H1 (cell line): Measurements from ENCODE around the gene RGS14. TPM values are rescaled to one million over a fixed set of nuclear protein-coding genes. Genes with fewer than 3 reads are reported as not detected.

Experiments used
- CTCF ChIA-PET: fragments of 300-600 bp; sonication (Branson Sonifier 250); formaldehyde crosslinking; loops from one replicate; lab custom pipeline; 2021; ENCODE audit not compliant: partially characterized antibody; lab: Charles Lee
- POLR2A ChIA-PET: fragments of 300-600 bp; sonication (Branson Sonifier 250); formaldehyde crosslinking; loops from one replicate; lab custom pipeline; 2021; ENCODE audit warnings: inconsistent platforms; ENCODE audit not compliant: partially characterized antibody; lab: Charles Lee
- DNase-seq, 2 experiments: peaks; one replicate each; pipeline versions ENCODE4 v3.0.0 to v3.0.0-alpha.2; 2010 to 2022; ENCODE audit warnings: low spot score in 2 of 2, low read depth in 1 of 2, mixed read lengths in 1 of 2
- FAIRE-seq: peaks from 2 replicates; lab custom pipeline; 2011; peaks lifted over from hg19 to GRCh38; lab: Jason Lieb, UNC
- H2AFZ ChIP-seq: 2 replicates; pipeline ENCODE4 v1.8.1; 2012; ENCODE audit warnings: low read length, inconsistent platforms
- H2AK5ac ChIP-seq: 2 replicates; pipeline ENCODE4 v1.6.1; 2013; ENCODE audit warnings: low read depth, low read length
- H2BK120ac ChIP-seq: replicated peaks from 2 replicates; pipeline ENCODE3; 2013; ENCODE audit warnings: low read depth, low read length, inconsistent platforms
- H2BK12ac ChIP-seq: 2 replicates; pipeline ENCODE4 v1.6.1; 2013; ENCODE audit warnings: low read depth, low read length
- H2BK15ac ChIP-seq: 2 replicates; pipeline ENCODE4 v1.6.1; 2013; ENCODE audit warnings: low read length
- H2BK20ac ChIP-seq: 2 replicates; pipeline ENCODE4 v1.6.1; 2013; ENCODE audit warnings: low read length
- H2BK5ac ChIP-seq: 2 replicates; pipeline ENCODE4 v1.6.1; 2013; ENCODE audit warnings: low read depth, low read length
- H3K14ac ChIP-seq: 2 replicates; pipeline ENCODE4 v1.6.1; 2013; ENCODE audit warnings: inconsistent platforms; ENCODE audit not compliant: insufficient read length
- H3K18ac ChIP-seq: 2 replicates; pipeline ENCODE4 v1.6.1; 2013; ENCODE audit warnings: low read length; ENCODE audit errors: extremely low read depth
- H3K23ac ChIP-seq: 2 replicates; pipeline ENCODE4 v1.6.1; 2013; ENCODE audit warnings: inconsistent platforms; ENCODE audit not compliant: insufficient read length
- H3K23me2 ChIP-seq: 2 replicates; pipeline ENCODE4 v1.6.1; 2013; ENCODE audit warnings: low read depth, low read length
- H3K27ac ChIP-seq: 2 replicates; pipeline ENCODE4 v1.6.1; 2011; ENCODE audit warnings: low read depth, low read length, inconsistent platforms
- H3K27me3 ChIP-seq, 4 experiments: replicated peaks in 1 of 4; 1 replicate in 1 of 4; 2 replicates in 3 of 4; pipeline versions ENCODE4 v1.6.1 to v1.8.1; 2011 to 2013; ENCODE audit warnings: low read length in 3 of 4, mild to moderate bottlenecking in 3 of 4, inconsistent platforms in 2 of 4, mixed read lengths in 2 of 4, moderate library complexity in 1 of 4; ENCODE audit not compliant: control insufficient read depth in 3 of 4, insufficient read depth in 3 of 4; ENCODE audit errors: extremely low read depth in 1 of 4
- H3K36me3 ChIP-seq, 4 experiments: 2 replicates each; pipeline versions ENCODE4 v1.6.1 to v1.8.1; 2011 to 2013; ENCODE audit warnings: mild to moderate bottlenecking in 4 of 4, low read length in 3 of 4, moderate library complexity in 2 of 4, control low read depth in 1 of 4, inconsistent platforms in 1 of 4; ENCODE audit not compliant: insufficient read depth in 4 of 4, control insufficient read depth in 2 of 4
- H3K4ac ChIP-seq: replicated peaks from 2 replicates; pipeline ENCODE3; 2013; ENCODE audit warnings: low read length, low read depth, mixed read lengths, inconsistent platforms; ENCODE audit not compliant: insufficient read length
- H3K4me1 ChIP-seq, 4 experiments: replicated peaks in 1 of 4; 1 replicate in 1 of 4; 2 replicates in 3 of 4; pipeline versions ENCODE4 v1.6.1 to v1.8.1; 2011 to 2013; ENCODE audit warnings: low read length in 3 of 4, inconsistent platforms in 2 of 4, mixed read lengths in 1 of 4; ENCODE audit not compliant: insufficient read depth in 4 of 4, control insufficient read depth in 3 of 4
- H3K4me2 ChIP-seq, 2 experiments: 2 replicates each; pipeline versions ENCODE4 v1.6.1 to v1.8.1; 2011 to 2013; ENCODE audit warnings: low read depth in 2 of 2, low read length in 2 of 2, control low read depth in 1 of 2, inconsistent platforms in 1 of 2, mild to moderate bottlenecking in 1 of 2; ENCODE audit not compliant: insufficient read depth in 1 of 2
- H3K4me3 ChIP-seq, 4 experiments: fragments of 200-600, 300-600 bp in 1 of 4; sonication (generic), shearing (Covaris generic), sonication (Bioruptor Twin) in 1 of 4; 2 replicates each; pipeline versions ENCODE4 v1.5.1 to v1.8.1; 2011 to 2016; ENCODE audit warnings: low read length in 4 of 4, low read depth in 3 of 4, control low read depth in 2 of 4, inconsistent platforms in 2 of 4, mild to moderate bottlenecking in 2 of 4, mixed read lengths in 1 of 4, moderate library complexity in 1 of 4; ENCODE audit not compliant: insufficient read depth in 2 of 4; ENCODE audit errors: extremely low read depth in 1 of 4
- H3K56ac ChIP-seq: replicated peaks from 2 replicates; pipeline ENCODE3; 2013; ENCODE audit warnings: low read depth, mild to moderate bottlenecking, mixed read lengths, low read length, inconsistent platforms; ENCODE audit not compliant: insufficient read length
- H3K79me1 ChIP-seq: 2 replicates; pipeline ENCODE4 v1.6.1; 2013; ENCODE audit warnings: low read depth, low read length, control low read depth
- H3K79me2 ChIP-seq, 2 experiments: 2 replicates each; pipeline versions ENCODE4 v1.6.1 to v1.8.1; 2012 to 2013; ENCODE audit warnings: low read length in 2 of 2, mild to moderate bottlenecking in 2 of 2, inconsistent platforms in 1 of 2; ENCODE audit not compliant: insufficient read depth in 2 of 2, control insufficient read depth in 1 of 2
- H3K9ac ChIP-seq, 4 experiments: replicated peaks in 1 of 4; 1 replicate in 1 of 4; 2 replicates in 3 of 4; pipeline versions ENCODE4 v1.6.1 to v1.8.1; 2011 to 2013; ENCODE audit warnings: low read depth in 3 of 4, low read length in 3 of 4, control low read depth in 2 of 4, mild to moderate bottlenecking in 2 of 4, moderate library complexity in 2 of 4, inconsistent platforms in 1 of 4; ENCODE audit errors: extremely low read depth in 1 of 4
- H3K9me3 ChIP-seq, 2 experiments: 2 replicates each; pipeline versions ENCODE4 v1.6.1 to v1.8.1; 2012 to 2013; ENCODE audit warnings: mild to moderate bottlenecking in 2 of 2, moderate library complexity in 2 of 2, control low read depth in 1 of 2, inconsistent platforms in 1 of 2, low read depth in 1 of 2, low read length in 1 of 2, mixed read lengths in 1 of 2; ENCODE audit not compliant: insufficient read depth in 2 of 2
- H4K20me1 ChIP-seq, 2 experiments: replicated peaks in 1 of 2; 2 replicates each; pipeline versions ENCODE3 to v1.8.1; 2011 to 2013; ENCODE audit warnings: inconsistent platforms in 2 of 2, low read length in 2 of 2, mild to moderate bottlenecking in 1 of 2; ENCODE audit not compliant: insufficient read depth in 2 of 2, control insufficient read depth in 1 of 2
- H4K5ac ChIP-seq: 2 replicates; pipeline ENCODE4 v1.6.1; 2013; ENCODE audit warnings: low read length, low read depth, mixed read lengths, inconsistent platforms; ENCODE audit not compliant: insufficient read length
- H4K8ac ChIP-seq: 2 replicates; pipeline ENCODE4 v1.8.0; 2013; ENCODE audit warnings: mild to moderate bottlenecking, moderate library complexity, low read length, inconsistent platforms; ENCODE audit not compliant: insufficient read depth; ENCODE audit errors: extremely low read depth
- H4K91ac ChIP-seq: replicated peaks from 2 replicates; pipeline ENCODE3; 2013; ENCODE audit warnings: low read length, mixed read lengths, inconsistent platforms; ENCODE audit not compliant: insufficient read length
- BCL11A ChIP-seq, 2 experiments: IDR thresholded peaks; one replicate each; pipeline ENCODE4 v1.6.1; 2011; ENCODE audit warnings: low read depth in 2 of 2, low read length in 2 of 2, mild to moderate bottlenecking in 2 of 2
- EGR1 ChIP-seq: IDR thresholded peaks from 2 replicates; pipeline ENCODE4 v1.6.1; 2011; ENCODE audit warnings: low read depth, low read length, borderline replicate concordance
- FOSL1 ChIP-seq: IDR thresholded peaks from 2 replicates; pipeline ENCODE4 v1.6.1; 2011; ENCODE audit warnings: mild to moderate bottlenecking, low read depth, low read length, moderate library complexity; ENCODE audit not compliant: insufficient read depth
- RFX5 ChIP-seq: IDR thresholded peaks from 2 replicates; pipeline ENCODE4 v1.6.1; 2011; ENCODE audit warnings: low read depth, low read length, improper control_type of control experiment, borderline replicate concordance
- RXRA ChIP-seq: IDR thresholded peaks from 2 replicates; pipeline ENCODE4 v1.6.1; 2011; ENCODE audit warnings: low read depth, mild to moderate bottlenecking, low read length, moderate library complexity; ENCODE audit not compliant: insufficient read depth
- SAP30 ChIP-seq: fragments of 300-600 bp; sonication (generic); IDR thresholded peaks from 2 replicates; pipeline ENCODE4 v1.7.1; 2012; ENCODE audit warnings: low read length, moderate library complexity, mild to moderate bottlenecking, inconsistent platforms; ENCODE audit not compliant: insufficient read depth, insufficient replicate concordance
- SIN3A ChIP-seq, 2 experiments: IDR thresholded peaks in 1 of 2; conservative IDR thresholded peaks in 1 of 2; 2 replicates each; pipeline ENCODE4 v1.6.1; 2011 to 2012; ENCODE audit warnings: low read length in 2 of 2, improper control_type of control experiment in 1 of 2, low read depth in 1 of 2, mild to moderate bottlenecking in 1 of 2
- SP1 ChIP-seq: IDR thresholded peaks from 2 replicates; pipeline ENCODE4 v1.6.1; 2011; ENCODE audit warnings: low read depth, low read length
- TBP ChIP-seq: IDR thresholded peaks from 2 replicates; pipeline ENCODE4 v1.6.1; 2011; ENCODE audit warnings: low read depth, low read length, improper control_type of control experiment
- TCF12 ChIP-seq: IDR thresholded peaks from 2 replicates; pipeline ENCODE4 v1.6.1; 2011; ENCODE audit warnings: low read depth, mild to moderate bottlenecking, low read length
- YY1 ChIP-seq: IDR thresholded peaks from 2 replicates; pipeline ENCODE4 v1.6.1; 2011; ENCODE audit warnings: low read depth, mild to moderate bottlenecking, low read length
- WGBS, 2 experiments: shearing (Covaris generic) in 1 of 2; methylation state at CpG; one replicate each; pipeline versions ENCODE4 v1.1.6 to v1.1.7; 2013 to 2015; ENCODE audit warnings: low lambda C conversion rate in 2 of 2, mixed read lengths in 2 of 2, inconsistent platforms in 1 of 2, low coverage in 1 of 2, missing lambda C conversion rate in 1 of 2; ENCODE audit not compliant: insufficient replicate concordance in 2 of 2, insufficient coverage in 1 of 2, insufficient read length in 1 of 2; ENCODE audit errors: extremely low coverage in 1 of 2, missing lambda C conversion rate in 1 of 2; 5-methylcytosine and 5-hydroxymethylcytosine counted together
- polyA plus RNA-seq, 7 experiments: library from polyadenylated mRNA; depleted of rRNA in 3 of 7; stranded (reverse) in 5 of 7; unstranded in 2 of 7; fragments of >200 nt in 5 of 7; fragments of 200-250 nt in 2 of 7; gene quantifications; 1 replicate in 5 of 7; 2 replicates in 1 of 7; 4 replicates in 1 of 7; pipeline versions ENCODE4 v1.2.1 to v1.2.3, GENCODE V29; 2011 to 2013; ENCODE audit warnings: missing spikeins in 2 of 7, mixed read lengths in 2 of 7
- total RNA-seq: library from RNA; stranded (reverse); fragmentation: NEBNext Ultra II Directional; extraction: Animal tissue kit (Norgen Biotek cat#: 25700); gene quantifications from 2 replicates; pipeline ENCODE4 v1.2.1, GENCODE V29; 2021
- TF ChIP-seq, protein P1 (sequence below): IDR thresholded peaks from 2 replicates; pipeline ENCODE4 v1.6.1; 2012; ENCODE audit warnings: inconsistent platforms

RGS14 gene
- total and polyA plus RNA-seq, 2 of the 8 experiments (the other 6 are each of a cell fraction or from before 2014, with no cell fraction given), result 24.4 to 46.1 TPM

DNA sequence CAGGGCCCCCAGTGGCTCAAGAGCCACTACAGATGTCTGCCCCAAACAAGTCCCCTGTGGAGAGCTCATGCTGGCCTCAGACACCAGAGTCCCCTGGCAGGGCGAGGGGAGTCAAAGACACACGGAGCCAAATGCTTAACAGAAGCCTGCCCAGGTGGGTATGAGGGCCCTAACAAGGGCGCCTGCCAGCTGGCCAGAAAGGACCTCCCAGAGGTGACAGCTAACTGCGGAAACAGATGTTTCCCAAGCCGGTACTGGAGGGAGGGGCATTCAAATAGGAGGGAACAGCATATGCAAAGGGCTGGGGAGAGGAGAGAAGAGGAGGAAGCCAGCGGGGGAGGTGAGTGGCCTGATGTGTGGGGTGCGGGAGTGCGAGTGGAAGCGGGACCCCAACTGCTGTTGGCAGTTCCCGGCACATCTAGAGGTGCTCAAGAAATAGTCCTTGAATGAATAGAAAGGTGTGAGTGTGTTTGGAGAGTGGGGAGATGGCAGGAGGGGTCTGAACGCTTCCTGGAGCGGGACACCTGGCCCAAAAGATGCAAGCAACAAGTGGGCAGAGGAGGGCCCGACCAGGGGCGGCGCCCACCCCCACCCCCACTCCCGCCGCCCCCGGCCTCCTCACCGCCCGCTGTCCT is 46.9 kb upstream of the RGS14 start:
- 26% methylated on average over 20 of the region's 20 CpGs; no CpG with 5 or more reads in 1 of the 2 experiments for WGBS, 2 experiments
- no peak overlapping the region for H3K56ac ChIP-seq
- peaks cover 11% of the 10 kb centered on the region for H3K23me2 ChIP-seq
- no peaks in the 10 kb centered on the region for H3K27me3 ChIP-seq
- peaks cover 0 to 19% (median 14%) of the 10 kb centered on the region in 4 experiments; a peak in 6 of 7 replicates for H3K4me1 ChIP-seq
- no peak overlapping the region for H4K5ac ChIP-seq
- no peak overlapping the region for H2AFZ ChIP-seq
- peaks cover 0 to 11% of the 10 kb centered on the region in 2 experiments for H4K20me1 ChIP-seq
- H4K8ac ChIP-seq, result no peak overlapping the region
- no peaks in the 10 kb centered on the region for H3K9me3 ChIP-seq
- H3K23ac ChIP-seq, result no peak overlapping the region
- H3K4me3 ChIP-seq, result peak overlapping the region; percentile 19 to 70 (median 58); a peak in 6 of 8 replicates
- H3K14ac ChIP-seq, result no peak overlapping the region
- no peak overlapping the region for H3K9ac ChIP-seq
- H3K18ac ChIP-seq, result no peak overlapping the region; the same call in 1 of the 2 replicates
- FAIRE-seq (no peak), DNase-seq (no peak)
- H3K36me3 ChIP-seq, result peaks cover 0 to 11% (median 8%) of the 10 kb centered on the region in 4 experiments; a peak in 5 of 8 replicates
- POLR2A ChIA-PET, result interaction anchor here (0.7 to 6.0 kb wide), 15 partner anchors 9 to 195 kb away, joined by 3 to 26 read pairs (median 4); partner anchors contain the start of genes LMAN2, PRELID1, PRR7 and RAB24
- H4K91ac ChIP-seq, result no peak overlapping the region
- H3K4ac ChIP-seq, result no peak overlapping the region
- no peak overlapping the region for H2BK12ac ChIP-seq
- no peak overlapping the region for H2BK120ac ChIP-seq
- H3K79me2 ChIP-seq, result no peaks in the 10 kb centered on the region
- no peak overlapping the region for H2BK5ac ChIP-seq
- no peaks in the 10 kb centered on the region for H3K79me1 ChIP-seq
- no peak overlapping the region for H2AK5ac ChIP-seq
- CTCF ChIA-PET, result interaction anchor here (1.0 to 16.6 kb wide), 25 partner anchors 8 to 496 kb away, joined by 3 to 251 read pairs (median 8); partner anchors contain the start of genes GRK6 and PRR7
- H2BK15ac ChIP-seq, result no peak overlapping the region
- H3K27ac ChIP-seq, result no peak overlapping the region
- H2BK20ac ChIP-seq, result no peak overlapping the region
- peak overlapping the region; percentile 97 to 99 for H3K4me2 ChIP-seq
- TF ChIP-seq RFX5 (no peak), TCF12 (peak; percentile 82; the same call in 1 of the 2 replicates), TBP (no peak), SIN3A (conservative IDR thresholded peaks at IDR 0.05 in 1 of 2, IDR thresholded peaks at IDR 0.05 in 1 of 2; ENCODE audit: low read depth in 1 of 2, low read length in 2 of 2) (peak; percentile 86 to 88), FOSL1 (no peak), SAP30 (peak; percentile 59), YY1 (no peak), RXRA (no peak), SP1 (no peak), BCL11A (IDR thresholded peaks at IDR 0.05; ENCODE audit: low read depth in 2 of 2, low read length in 2 of 2) (no peak), EGR1 (no peak)
- TF ChIP-seq, protein P1, sequence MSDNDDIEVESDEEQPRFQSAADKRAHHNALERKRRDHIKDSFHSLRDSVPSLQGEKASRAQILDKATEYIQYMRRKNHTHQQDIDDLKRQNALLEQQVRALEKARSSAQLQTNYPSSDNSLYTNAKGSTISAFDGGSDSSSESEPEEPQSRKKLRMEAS, result no peak
